Eye (tissue), 1 donor: ENCODE data around the gene PLCL1.

Experiments
- DNase-seq: peaks from one replicate; pipeline ENCODE4 v3.0.0-alpha.2; 2015

Gene PLCL1

DNA sequence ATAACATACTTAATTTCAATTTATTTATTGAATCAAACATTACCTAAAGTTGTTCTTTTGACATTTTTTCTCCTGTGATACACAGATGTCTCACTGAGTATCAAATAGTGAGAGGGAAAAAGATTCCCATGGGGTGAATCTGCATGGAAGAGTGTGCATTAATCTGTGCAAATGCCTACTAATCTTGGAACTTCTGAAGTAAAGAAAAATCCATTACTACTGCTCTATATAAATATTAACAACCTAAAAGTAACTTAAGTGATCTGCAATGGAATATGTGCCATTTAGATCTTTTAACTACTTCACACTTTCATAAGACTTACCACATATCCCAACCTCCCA lies 125.5 kb downstream of the PLCL1 start:
- DNase-seq: no peak

DNA sequence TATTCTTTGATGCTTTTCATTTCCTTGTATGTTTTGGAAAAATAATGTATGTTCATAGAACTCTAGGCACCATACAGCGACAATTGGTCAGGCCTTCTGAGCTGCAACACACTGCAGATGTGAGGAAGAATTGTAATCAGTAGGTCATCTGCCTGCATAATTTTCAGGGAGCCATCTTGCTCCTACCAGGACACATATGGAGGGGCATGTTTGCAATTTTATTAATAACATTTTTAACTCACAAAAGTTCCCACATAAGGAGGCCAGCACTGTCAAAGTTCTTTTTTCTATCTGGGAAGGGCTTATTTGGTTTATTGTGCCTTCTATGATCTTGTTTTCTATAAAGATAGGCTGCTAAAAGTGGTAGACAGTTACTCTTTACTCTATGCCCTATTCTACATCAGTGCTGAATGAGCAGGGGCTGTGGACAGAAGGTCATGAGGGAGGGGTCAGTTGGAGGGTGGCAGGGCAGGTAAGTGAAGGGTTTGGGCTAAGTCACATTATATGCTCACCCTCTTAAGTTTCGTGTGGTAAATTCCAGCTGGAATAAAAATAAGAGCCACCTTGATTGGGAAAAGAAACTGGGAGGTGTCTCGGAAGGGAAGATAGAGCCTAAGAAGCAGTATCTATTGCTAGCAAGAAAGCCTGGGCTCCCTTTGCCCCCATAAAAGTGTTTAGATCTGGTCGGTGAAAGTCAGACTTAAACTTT lies 126.3 kb downstream of the PLCL1 start:
- no peak for DNase-seq

GRCh38 chr2:197931661-197932312 lies 127.4 kb downstream of the PLCL1 start:
- DNase-seq: no peak

GRCh38 chr2:197932374-197932773 lies 128.0 kb downstream of the PLCL1 start:
- DNase-seq: no peak

DNA sequence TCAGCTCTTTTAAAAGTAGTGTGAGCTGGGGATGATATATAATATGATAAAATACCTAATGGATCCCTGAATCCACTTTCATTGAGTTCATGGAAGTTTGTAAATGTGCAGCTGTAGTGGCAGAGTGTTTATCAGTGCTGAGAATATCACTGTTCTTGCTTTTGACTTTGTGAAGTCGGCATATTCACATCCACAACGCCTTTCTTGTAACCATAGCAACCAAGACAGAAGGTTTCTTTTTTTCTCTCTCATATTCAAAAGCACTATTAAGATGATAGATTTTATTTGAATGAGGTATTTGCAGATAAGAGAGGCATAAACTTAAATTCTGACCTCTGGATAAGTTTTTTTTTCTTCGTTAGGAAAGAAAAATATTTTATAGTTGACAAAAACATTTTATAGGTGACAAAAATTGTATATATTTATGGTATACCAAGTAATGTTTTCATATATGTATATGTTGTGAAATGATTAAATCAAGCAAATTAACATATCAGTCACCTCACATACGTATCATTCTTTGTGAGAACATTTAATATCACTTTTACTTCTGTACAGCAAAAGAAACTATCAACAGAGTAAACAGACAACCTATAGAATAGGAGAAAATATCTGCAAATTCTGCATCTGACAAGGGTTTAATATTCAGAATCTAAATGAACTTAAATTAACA lies 130.0 kb downstream of the PLCL1 start:
- no peak for DNase-seq

DNA sequence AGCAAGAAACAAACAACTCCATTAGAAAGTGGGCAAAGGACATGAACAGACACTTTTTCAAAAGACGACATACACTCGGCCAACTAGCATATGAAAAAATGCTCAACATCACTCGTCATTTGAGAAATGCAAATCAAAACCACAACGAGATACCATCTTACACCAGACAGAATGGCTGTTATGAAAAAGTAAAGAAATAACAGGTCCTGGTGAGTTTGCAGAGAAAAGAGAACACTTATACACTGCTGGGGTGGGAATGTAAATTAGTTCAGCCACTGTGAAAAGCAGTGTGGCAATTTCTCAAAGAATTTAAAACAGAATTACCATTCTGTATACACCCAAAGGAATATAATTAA lies 130.5 kb downstream of the PLCL1 start:
- no peak for DNase-seq

GRCh38 chr2:197937814-197938213 lies 133.4 kb downstream of the PLCL1 start:
- DNase-seq: no peak

GRCh38 chr2:197938555-197938954 lies 134.2 kb downstream of the PLCL1 start:
- no peak for DNase-seq

DNA sequence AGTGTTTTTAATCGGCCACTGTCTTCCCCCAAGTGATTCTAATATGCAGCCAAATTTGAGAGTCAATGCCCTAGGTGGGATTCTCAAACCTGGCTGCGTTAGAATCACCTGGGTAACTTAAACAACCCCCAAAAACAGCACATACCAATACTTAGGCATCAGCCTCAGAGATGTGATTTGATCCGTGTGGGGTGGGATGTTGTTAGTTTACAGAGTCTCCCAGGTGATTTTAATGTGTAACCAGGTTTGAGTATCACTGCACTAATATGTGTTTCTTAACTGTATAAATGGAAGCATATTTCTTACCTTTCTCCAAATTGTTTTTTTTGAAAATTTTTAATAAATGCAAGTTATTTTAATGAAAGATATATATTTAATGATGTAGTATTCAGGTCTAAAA lies 135.4 kb downstream of the PLCL1 start:
- DNase-seq: no peak

- peak; percentile 26 for DNase-seq
Measured at GRCh38 chr2:197940382-197940781, 136.0 kb downstream of the PLCL1 start.

GRCh38 chr2:197941715-197942114 lies 137.3 kb downstream of the PLCL1 start:
- no peak for DNase-seq

DNA sequence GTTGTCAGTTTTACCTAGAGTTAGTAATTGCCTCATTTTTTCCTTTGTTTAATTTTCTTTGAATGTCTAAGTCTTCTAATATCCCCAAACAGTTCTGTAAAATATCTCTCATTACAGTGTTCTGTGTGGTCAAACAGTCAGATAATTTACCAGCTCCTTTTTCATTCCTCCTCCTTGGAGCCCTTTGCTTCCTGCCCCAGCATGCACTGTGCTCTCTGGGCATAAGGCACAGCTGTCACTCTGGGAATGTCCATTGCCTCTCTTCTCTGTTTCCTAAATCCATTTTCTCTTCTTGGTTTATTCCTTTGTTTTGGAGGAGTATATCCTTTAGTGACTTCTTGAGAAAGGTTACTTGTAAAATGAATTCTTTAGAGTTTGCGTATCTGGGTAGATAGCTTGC lies 139.3 kb downstream of the PLCL1 start:
- DNase-seq: no peak

GRCh38 chr2:197944416-197945096 lies 140.2 kb downstream of the PLCL1 start:
- no peak for DNase-seq

- DNase-seq: no peak
Measured at GRCh38 chr2:197946562-197946961, 142.2 kb downstream of the PLCL1 start.

GRCh38 chr2:197947219-197947757 lies 142.9 kb downstream of the PLCL1 start:
- no peak for DNase-seq

GRCh38 chr2:197949224-197949623 lies 144.8 kb downstream of the PLCL1 start:
- no peak for DNase-seq

GRCh38 chr2:197950006-197950405 lies 145.6 kb downstream of the PLCL1 start:
- no peak for DNase-seq

- DNase-seq: no peak
Measured at GRCh38 chr2:197950724-197951123, 146.3 kb downstream of the PLCL1 start.

- DNase-seq: no peak
Measured at GRCh38 chr2:197952540-197953202, 148.3 kb downstream of the PLCL1 start.

DNA sequence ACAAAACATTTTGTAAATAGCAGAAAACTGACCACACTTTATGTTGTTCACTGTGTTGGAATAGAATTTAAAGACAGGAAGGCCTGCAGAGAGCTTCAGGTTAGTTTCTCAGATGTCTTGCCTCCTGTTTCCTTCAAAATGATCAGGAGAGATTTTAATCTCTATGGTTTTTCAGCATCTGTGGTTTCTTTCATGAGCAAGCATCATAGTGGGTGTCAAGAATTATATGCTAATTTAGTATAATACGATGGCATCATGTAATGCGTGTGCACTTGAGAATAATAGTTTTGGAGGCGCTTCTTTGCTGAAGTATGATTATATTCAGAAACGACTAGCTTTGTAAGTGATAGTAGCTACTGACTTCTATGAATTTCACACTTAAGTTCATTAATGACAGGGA lies 149.9 kb downstream of the PLCL1 start:
- DNase-seq: no peak

GRCh38 chr2:197958592-197959150 lies 154.3 kb downstream of the PLCL1 start:
- DNase-seq: no peak

- DNase-seq: no peak
Measured at GRCh38 chr2:197959383-197959782, 155.0 kb downstream of the PLCL1 start.

DNA sequence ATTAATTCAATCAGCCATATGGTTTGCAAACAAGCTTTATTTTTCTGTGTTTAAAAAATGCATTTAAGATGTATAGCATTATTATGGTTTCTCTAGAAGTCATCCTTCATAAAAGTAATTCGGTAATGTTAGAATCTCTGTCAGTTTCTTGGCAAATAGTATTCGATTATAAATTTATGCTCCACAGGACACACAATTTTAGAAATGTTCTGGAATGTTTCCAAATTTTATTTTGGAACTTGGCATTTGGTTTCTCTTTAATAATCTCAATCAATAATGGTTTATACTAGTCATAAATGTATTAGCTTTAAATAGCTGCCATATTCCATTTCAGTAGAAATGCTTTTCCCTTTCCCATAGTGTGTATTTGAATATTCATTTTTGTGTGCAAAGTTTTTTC lies 156.4 kb downstream of the PLCL1 start:
- DNase-seq: no peak
